A204.1 (cell line): ENCODE results near the gene ADSL.
"Not testable (repeated sequence)": the region's sequence is repeated elsewhere in the genome, so short reads cannot be mapped to it uniquely, and the experiment has no call there.

Experiments used
- FAIRE-seq: peaks from 2 replicates; lab custom pipeline; 2012; peaks lifted over from hg19 to GRCh38; lab: Jason Lieb, UNC

Gene ADSL

GRCh38 chr22:40374567-40374966, 28.3 kb downstream of the ADSL start:
- FAIRE-seq = no peak

GRCh38 chr22:40376149-40376548, 29.8 kb downstream of the ADSL start:
- no peak for FAIRE-seq

- no peak for FAIRE-seq
Measured at GRCh38 chr22:40377931-40378330, 31.6 kb downstream of the ADSL start.

GRCh38 chr22:40378448-40378847, 32.1 kb downstream of the ADSL start:
- FAIRE-seq = not testable (repeated sequence)

- FAIRE-seq = no peak
Measured at GRCh38 chr22:40381461-40381860, 35.2 kb downstream of the ADSL start.

GRCh38 chr22:40383905-40384304, 37.6 kb downstream of the ADSL start:
- no peak for FAIRE-seq

GRCh38 chr22:40385036-40385782, 38.9 kb downstream of the ADSL start:
- FAIRE-seq = no peak

GRCh38 chr22:40387746-40388145, 41.4 kb downstream of the ADSL start:
- no peak for FAIRE-seq

GRCh38 chr22:40388231-40388630, 41.9 kb downstream of the ADSL start:
- no peak for FAIRE-seq

GRCh38 chr22:40391417-40391816, 45.1 kb downstream of the ADSL start:
- FAIRE-seq = no peak

- FAIRE-seq = no peak
Measured at GRCh38 chr22:40392618-40393017, 46.3 kb downstream of the ADSL start.

GRCh38 chr22:40394607-40395006, 48.3 kb downstream of the ADSL start:
- no peak for FAIRE-seq

GRCh38 chr22:40395607-40396006, 49.3 kb downstream of the ADSL start:
- FAIRE-seq = no peak

GRCh38 chr22:40396882-40397281, 50.6 kb downstream of the ADSL start:
- FAIRE-seq = no peak

- no peak for FAIRE-seq
Measured at GRCh38 chr22:40397396-40397795, 51.1 kb downstream of the ADSL start.

GRCh38 chr22:40399621-40400020, 53.3 kb downstream of the ADSL start:
- FAIRE-seq = no peak

GRCh38 chr22:40400159-40400558, 53.9 kb downstream of the ADSL start:
- FAIRE-seq = no peak

GRCh38 chr22:40401532-40401931, 55.2 kb downstream of the ADSL start:
- FAIRE-seq = no peak

GRCh38 chr22:40401981-40402406, 55.7 kb downstream of the ADSL start:
- FAIRE-seq = no peak

GRCh38 chr22:40403141-40403540, 56.8 kb downstream of the ADSL start:
- FAIRE-seq = no peak

GRCh38 chr22:40403651-40404050, 57.4 kb downstream of the ADSL start:
- FAIRE-seq = no peak

- FAIRE-seq = no peak
Measured at GRCh38 chr22:40404251-40405177, 58.2 kb downstream of the ADSL start.
